ENCODE data around the gene SESTD1. TPM values are rescaled to one million over a fixed set of nuclear protein-coding genes. Genes with fewer than 3 reads are reported as not detected.

Gene SESTD1
- total and polyA plus RNA-seq, 9 of the 15 experiments (the other 6 are each of a cell fraction or from before 2014, with no cell fraction given) = 0.32 to 5.6 (median 2.1) TPM

DNA sequence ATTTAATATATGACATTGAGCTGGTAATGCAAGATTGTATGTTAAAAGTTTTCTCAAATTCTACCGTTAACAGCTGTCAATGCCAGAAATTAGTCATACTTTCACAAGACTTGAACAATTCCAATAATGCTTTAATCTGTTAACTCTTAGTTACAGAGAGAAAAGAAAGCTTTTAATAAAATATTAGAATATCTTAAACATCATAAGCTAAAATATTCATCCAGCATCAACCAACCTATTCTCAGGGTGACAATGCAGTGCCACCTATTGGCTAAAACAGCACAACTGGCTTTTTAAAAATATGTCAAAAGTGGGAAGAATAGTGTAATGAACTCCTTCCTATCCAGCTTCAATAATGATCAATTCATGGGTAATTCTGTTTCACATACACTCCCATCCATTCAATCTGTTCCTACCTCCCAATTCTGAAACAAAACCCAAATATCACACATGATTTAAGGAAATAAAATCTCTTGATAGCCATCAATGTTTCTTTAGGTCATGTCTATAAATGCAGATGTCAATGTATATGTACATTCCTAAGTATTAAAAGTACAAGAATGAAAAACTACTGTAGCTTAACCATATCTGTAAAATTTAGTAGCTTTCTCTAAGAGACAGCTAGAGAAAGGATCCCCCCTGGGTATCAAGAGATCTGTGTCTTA lies 134.9 kb downstream of the SESTD1 start (continued):
- TF ChIP-seq VEZF1 (CRISPR knock-in tag; IDR thresholded peaks at IDR 0.05) (no peak), ZNF146 (CRISPR knock-in tag; IDR thresholded peaks at IDR 0.05; ENCODE audit: unreplicated experiment) (no peak), STAT5A (IDR thresholded peaks at IDR 0.05; ENCODE audit: borderline replicate concordance, low read length) (no peak), RCOR1 (IDR thresholded peaks at IDR 0.05; ENCODE audit: borderline replicate concordance in 1 of 2, low read depth in 2 of 2, low read length in 2 of 2) (no peak), BRCA1 (IDR thresholded peaks at IDR 0.05) (no peak), BRCA1 (CRISPR knock-in tag; IDR thresholded peaks at IDR 0.05) (no peak), ELK1 (CRISPR knock-in tag; IDR thresholded peaks at IDR 0.05) (no peak), KAT2B (IDR thresholded peaks at IDR 0.05; ENCODE audit: low read depth, low read length) (no peak), ARID2 (IDR thresholded peaks at IDR 0.05) (no peak), HSF4 (CRISPR knock-in tag; IDR thresholded peaks at IDR 0.05; ENCODE audit: borderline replicate concordance) (no peak), RAD21 (CRISPR knock-in tag; conservative IDR thresholded peaks at IDR 0.05 in 1 of 2, IDR thresholded peaks at IDR 0.05 in 1 of 2) (peak; percentile 60), ZNF311 (CRISPR knock-in tag; IDR thresholded peaks at IDR 0.05) (no peak), PURB (CRISPR knock-in tag; IDR thresholded peaks at IDR 0.05; ENCODE audit: low read depth) (no peak), ELF1 (tag; IDR thresholded peaks at IDR 0.05) (no peak), ZNF75A (CRISPR knock-in tag; IDR thresholded peaks at IDR 0.05) (no peak), OTX1 (CRISPR knock-in tag; IDR thresholded peaks at IDR 0.05) (no peak), KLF1 (tag; IDR thresholded peaks at IDR 0.05) (no peak)

Data from K562 (cell line).